Subcutaneous adipose tissue (tissue), 4 donors: ENCODE results near the gene PAXIP1. TPM values are rescaled to one million over a fixed set of nuclear protein-coding genes. Genes with fewer than 3 reads are reported as not detected.

Experiments used
- CTCF ChIP-seq: fragments of 450-650 bp; IDR thresholded peaks from one replicate; pipeline ENCODE4 v1.5.1; 2016; ENCODE audit warnings: low read depth, mild to moderate bottlenecking, control low read depth, antibody characterized with exemption, moderate library complexity
- total RNA-seq, 4 donors: library from RNA; depleted of rRNA; stranded (reverse); fragments of >200 nt; gene quantifications; one replicate each; pipeline ENCODE4 v1.1.0, GENCODE V29; 2016

PAXIP1 gene
- total RNA-seq, 4 donors from 2014 or later = 8.3 to 11.7 (median 10.5) TPM

- no peak for TF ChIP-seq CTCF
Observed at GRCh38 chr7:155002411-155003091, 373 bp downstream of the PAXIP1 start.

GRCh38 chr7:155001756-155002410, 1.0 kb downstream of the PAXIP1 start:
- no peak for TF ChIP-seq CTCF

GRCh38 chr7:155000795-155001194, 2.1 kb downstream of the PAXIP1 start:
- TF ChIP-seq CTCF = no peak

GRCh38 chr7:154998481-154998880, 4.4 kb downstream of the PAXIP1 start:
- TF ChIP-seq CTCF = no peak

- TF ChIP-seq CTCF = no peak
Observed at GRCh38 chr7:154997840-154998370, 5.0 kb downstream of the PAXIP1 start.

- no peak for TF ChIP-seq CTCF
Observed at GRCh38 chr7:154996756-154997155, 6.2 kb downstream of the PAXIP1 start.

- no peak for TF ChIP-seq CTCF
Observed at GRCh38 chr7:154996101-154996500, 6.8 kb downstream of the PAXIP1 start.
